HepG2 (cell line): ENCODE results near the gene PLA2G12B. TPM values are rescaled to one million over a fixed set of nuclear protein-coding genes. Genes with fewer than 3 reads are reported as not detected.
A peak's percentile ranks its signal among the peaks of the same experiment; 100 is the strongest.
"Not testable (repeated sequence)": the region's sequence is repeated elsewhere in the genome, so short reads cannot be mapped to it uniquely, and the experiment has no call there.

ENCODE experiments used
- ATAC-seq: fragments of 200-7000 bp; cut with Tn5 transposase; 3 replicates; pipeline ENCODE4 v1.9.1; 2020; ENCODE audit warnings: mild to moderate bottlenecking, moderate library complexity
- BruUV-seq: library from RNA; stranded (reverse); fragments of 400-500 nt; replicated peaks from 2 replicates; lab custom pipeline; 2021; lab: Mats Ljungman, UMichigan
- CTCF ChIA-PET: fragments of 300-600 bp; formaldehyde crosslinking; extraction: SDS; loops from one replicate; lab custom pipeline; 2021; ENCODE audit warnings: low total read pairs, inconsistent platforms, low intra/inter-chr PET ratio; lab: Yijun Ruan, JAX
- POLR2A ChIA-PET: fragments of 350-600 bp; sonication (Branson Sonifier 250); formaldehyde crosslinking; loops from one replicate; lab custom pipeline; 2020; ENCODE audit warnings: antibody characterized with exemption, inconsistent platforms; lab: Yijun Ruan, JAX
- DNase-seq: peaks from one replicate; pipeline ENCODE4 v3.0.0-alpha.2; 2015; ENCODE audit warnings: low spot score
- FAIRE-seq: peaks from 3 replicates; lab custom pipeline; 2011; peaks lifted over from hg19 to GRCh38; lab: Jason Lieb, UNC
- H2AFZ ChIP-seq: one replicate; pipeline ENCODE4 v1.6.1; 2011; ENCODE audit warnings: low read length, inconsistent platforms
- H3K27ac ChIP-seq: fragments of 300-600 bp; 3 replicates; pipeline ENCODE4 v1.8.0; 2011; ENCODE audit warnings: mixed run types, mild to moderate bottlenecking, mixed read lengths, low read length, inconsistent platforms; ENCODE audit not compliant: insufficient read depth; ENCODE audit errors: extremely low read length
- H3K27me3 ChIP-seq, 2 experiments: fragments of 200-600 bp in 1 of 2; 2 replicates in 1 of 2; 3 replicates in 1 of 2; pipeline versions ENCODE4 v1.6.0 to v1.8.0; 2011; ENCODE audit warnings: low read length in 2 of 2, mild to moderate bottlenecking in 2 of 2, moderate library complexity in 2 of 2, inconsistent platforms in 1 of 2; ENCODE audit not compliant: insufficient read depth in 2 of 2, control insufficient read depth in 1 of 2
- H3K36me3 ChIP-seq, 2 experiments: fragments of 200-600 bp in 1 of 2; replicated peaks in 1 of 2; 2 replicates in 1 of 2; 3 replicates in 1 of 2; pipeline versions ENCODE4 v1.5.1 to v1.8.0; 2011; ENCODE audit warnings: low read length in 2 of 2, inconsistent platforms in 1 of 2; ENCODE audit not compliant: insufficient read depth in 2 of 2, control insufficient read depth in 1 of 2
- H3K4me1 ChIP-seq: 2 replicates; pipeline ENCODE4 v1.5.1; 2012; ENCODE audit warnings: low read length, inconsistent platforms; ENCODE audit not compliant: insufficient read depth
- H3K4me2 ChIP-seq: 2 replicates; pipeline ENCODE4 v1.6.0; 2011; ENCODE audit warnings: low read depth, low read length, inconsistent platforms
- H3K4me3 ChIP-seq, 3 experiments: fragments of 200-600 bp in 1 of 3; sonication (generic), shearing (Covaris generic) in 1 of 3; replicated peaks in 1 of 3; 2 replicates each; pipeline ENCODE4 v1.5.1; 2011 to 2016; ENCODE audit warnings: low read length in 3 of 3, inconsistent platforms in 2 of 3, low read depth in 2 of 3, mild to moderate bottlenecking in 2 of 3, control low read depth in 1 of 3, mixed read lengths in 1 of 3; ENCODE audit not compliant: insufficient read depth in 1 of 3
- H3K79me2 ChIP-seq: one replicate; pipeline ENCODE4 v1.6.1; 2011; ENCODE audit warnings: low read length, inconsistent platforms; ENCODE audit not compliant: insufficient read depth
- H3K9ac ChIP-seq: 2 replicates; pipeline ENCODE4 v1.6.0; 2011; ENCODE audit warnings: mild to moderate bottlenecking, low read depth, low read length, inconsistent platforms; ENCODE audit not compliant: insufficient read depth
- H3K9me3 ChIP-seq: 2 replicates; pipeline ENCODE4 v1.5.1; 2012; ENCODE audit warnings: mild to moderate bottlenecking, low read length
- H4K20me1 ChIP-seq: 2 replicates; pipeline ENCODE4 v1.6.0; 2011; ENCODE audit warnings: inconsistent platforms, mild to moderate bottlenecking, low read length, moderate library complexity; ENCODE audit not compliant: insufficient read depth
- ZNF121 ChIP-seq: sonication (generic); formaldehyde crosslinking; IDR thresholded peaks from 2 replicates; pipeline ENCODE4 v1.5.0; 2020; ENCODE audit warnings: mild to moderate bottlenecking, missing genetic modification reagents
- WGBS: methylation state at CpG from one replicate; pipeline ENCODE4 v1.1.6; 2017; ENCODE audit warnings: low lambda C conversion rate; 5-methylcytosine and 5-hydroxymethylcytosine counted together
- in situ Hi-C: cut with HindIII; loops from 2 replicates; pipeline ENCODE4 v1.10.0; 2017; ENCODE audit warnings: low pct_unique_long_range_greater_than_20kb; ENCODE audit not compliant: extremely low pct_ligation_motif_present
- intact Hi-C: fragments of 100-400 bp; cut with micrococcal nuclease; formaldehyde crosslinking; loops from one replicate; pipeline ENCODE4 v1.10.0; 2022; ENCODE audit not compliant: unreplicated experiment
- polyA plus RNA-seq, 8 experiments: library from polyadenylated mRNA; depleted of rRNA in 3 of 8; stranded (reverse) in 7 of 8; unstranded in 1 of 8; fragments of >200 nt; fragmentation: Illumina TruSeq in 4 of 8; extraction: Trizol in 4 of 8; gene quantifications; 2 replicates each; pipeline versions ENCODE4 v1.2.1 to v1.2.3, GENCODE V29; 2011 to 2016; ENCODE audit warnings: low read depth in 4 of 8, missing spikeins in 1 of 8, mixed read lengths in 1 of 8; ENCODE audit not compliant: insufficient read depth in 1 of 8
- total RNA-seq, 5 experiments: library from RNA; depleted of rRNA; stranded (reverse); fragments of >200 nt; fragmentation: Illumina TruSeq; extraction: Trizol; gene quantifications; 2 replicates each; pipeline ENCODE4 v1.2.3, GENCODE V29; 2016; ENCODE audit warnings: low read depth in 1 of 5
- TF ChIP-seq, protein P1 (sequence below): IDR thresholded peaks from 2 replicates; pipeline ENCODE4 v1.6.1; 2016; ENCODE audit warnings: low read depth, control low read depth

Gene PLA2G12B
- total and polyA plus RNA-seq, 2 of the 13 experiments (the other 11 are each of a cell fraction or from before 2014, with no cell fraction given) = 7.7 to 38.0 TPM

DNA sequence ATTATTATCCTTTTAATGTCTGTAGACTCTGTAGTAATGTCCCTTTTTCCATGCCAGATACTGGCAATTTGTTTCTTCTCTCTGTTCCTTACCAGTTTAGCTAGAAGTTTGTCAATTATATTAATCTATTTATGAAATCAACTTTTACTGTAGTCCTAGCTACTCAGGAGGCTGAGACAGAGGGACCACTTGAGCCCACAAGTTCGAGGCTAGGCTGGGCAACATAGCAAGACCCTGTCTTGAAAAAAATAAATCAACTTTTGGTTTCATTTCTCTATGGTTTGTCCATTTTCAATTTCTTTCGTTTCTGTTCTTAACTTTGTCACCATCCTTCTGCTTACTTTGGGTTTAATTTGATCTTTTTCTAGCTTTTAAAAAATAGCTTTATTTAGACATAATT is 42.5 kb upstream of the PLA2G12B start:
- no peak; the same call in 2 of the 3 replicates for ATAC-seq
- CTCF ChIA-PET = no interaction called here
- no peak for FAIRE-seq

DNA sequence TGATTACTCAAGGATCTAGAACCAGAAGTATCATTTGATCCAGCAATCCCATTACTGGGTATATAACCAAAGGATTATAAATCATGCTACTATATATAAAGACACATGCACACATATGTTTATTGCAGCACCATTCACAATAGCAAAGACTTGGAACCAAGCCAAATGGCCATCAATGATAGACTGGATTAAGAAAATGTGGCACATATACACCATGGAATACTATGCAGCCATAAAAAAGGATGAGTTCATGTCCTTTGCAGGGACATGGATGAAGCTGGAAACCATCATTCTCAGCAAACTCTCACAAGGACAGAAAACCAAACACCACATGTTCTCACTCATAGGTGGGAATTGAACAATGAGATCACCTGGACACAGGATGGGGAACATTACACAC is 40.9 kb upstream of the PLA2G12B start:
- H3K4me3 ChIP-seq, H3K27ac ChIP-seq, BruUV-seq, CTCF ChIA-PET, DNase-seq, POLR2A ChIA-PET, FAIRE-seq, intact Hi-C loops, H3K9ac ChIP-seq, H4K20me1 ChIP-seq, H3K4me2 ChIP-seq, H3K4me1 ChIP-seq, in situ Hi-C loops, H3K79me2 ChIP-seq, ATAC-seq, H2AFZ ChIP-seq, H3K27me3 ChIP-seq, H3K9me3 ChIP-seq, H3K36me3 ChIP-seq: not testable (repeated sequence)

More for the DNA sequence above, 42.5 kb upstream of the PLA2G12B start:
- no TSS peak for BruUV-seq
- Histone ChIP-seq H4K20me1 (no peaks in the 10 kb centered on the region), H3K9ac (no peak overlapping the region), H3K36me3 (no peaks in the 10 kb centered on the region; a peak in 1 of 5 replicates), H3K4me2 (no peak overlapping the region), H3K27ac (no peak overlapping the region), H3K4me3 (no peak overlapping the region), H2AFZ (no peak overlapping the region), H3K9me3 (no peaks in the 10 kb centered on the region), H3K79me2 (no peaks in the 10 kb centered on the region), H3K4me1 (no peaks in the 10 kb centered on the region), H3K27me3 (no peaks in the 10 kb centered on the region)
- in situ Hi-C loops = no loop called here
- POLR2A ChIA-PET = no interaction called here
- TF ChIP-seq, protein P1, sequence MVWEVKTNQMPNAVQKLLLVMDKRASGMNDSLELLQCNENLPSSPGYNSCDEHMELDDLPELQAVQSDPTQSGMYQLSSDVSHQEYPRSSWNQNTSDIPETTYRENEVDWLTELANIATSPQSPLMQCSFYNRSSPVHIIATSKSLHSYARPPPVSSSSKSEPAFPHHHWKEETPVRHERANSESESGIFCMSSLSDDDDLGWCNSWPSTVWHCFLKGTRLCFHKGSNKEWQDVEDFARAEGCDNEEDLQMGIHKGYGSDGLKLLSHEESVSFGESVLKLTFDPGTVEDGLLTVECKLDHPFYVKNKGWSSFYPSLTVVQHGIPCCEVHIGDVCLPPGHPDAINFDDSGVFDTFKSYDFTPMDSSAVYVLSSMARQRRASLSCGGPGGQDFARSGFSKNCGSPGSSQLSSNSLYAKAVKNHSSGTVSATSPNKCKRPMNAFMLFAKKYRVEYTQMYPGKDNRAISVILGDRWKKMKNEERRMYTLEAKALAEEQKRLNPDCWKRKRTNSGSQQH = no peak
- peak; percentile 67; the same call in 1 of the 2 replicates for TF ChIP-seq ZNF121 (CRISPR knock-in tag)
- DNase-seq = no peak
- intact Hi-C loops = no loop called here
- WGBS = 94% methylated on average over 2 of the region's 2 CpGs

DNA sequence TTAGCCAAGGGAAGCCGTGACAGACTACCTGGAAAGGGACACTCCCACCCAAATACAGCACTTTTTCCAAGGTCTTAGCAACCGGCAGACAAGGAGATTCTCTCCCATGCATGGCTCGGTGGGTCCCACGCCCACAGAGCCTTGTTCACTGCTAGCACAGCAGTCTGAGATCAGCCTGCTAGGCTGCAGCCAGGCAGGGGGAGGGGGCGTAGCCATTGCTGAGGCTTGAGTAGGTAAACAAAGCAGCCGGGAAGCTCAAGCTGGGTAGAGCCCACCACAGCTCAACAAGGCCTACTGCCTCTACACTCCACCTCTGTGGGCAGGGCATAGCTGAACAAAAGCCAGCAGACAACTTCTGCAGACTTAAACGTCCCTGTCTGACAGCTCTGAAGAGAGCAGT is 35.2 kb upstream of the PLA2G12B start:
- CTCF ChIA-PET, POLR2A ChIA-PET, H2AFZ ChIP-seq, in situ Hi-C loops, H3K79me2 ChIP-seq, FAIRE-seq, H3K27me3 ChIP-seq, H3K27ac ChIP-seq, H3K4me2 ChIP-seq, BruUV-seq, DNase-seq, H4K20me1 ChIP-seq, H3K36me3 ChIP-seq, intact Hi-C loops, H3K9ac ChIP-seq, H3K4me1 ChIP-seq, H3K4me3 ChIP-seq, H3K9me3 ChIP-seq: not testable (repeated sequence)
- peak; percentile 42; the same call in 2 of the 3 replicates for ATAC-seq
- 93% methylated on average over 6 of the region's 7 CpGs for WGBS
